HG02642 (cell line): ENCODE data around the gene ZBTB8A.
"Not testable (repeated sequence)": the region's sequence is repeated elsewhere in the genome, so short reads cannot be mapped to it uniquely, and the experiment has no call there.

Source experiments
- ATAC-seq: cut with Tn5 transposase; IDR thresholded peaks from one replicate; pipeline ENCODE4 v1.9.1; 2021; ENCODE audit warnings: mild to moderate bottlenecking; ENCODE audit not compliant: unreplicated experiment, poor library complexity

Gene ZBTB8A

DNA sequence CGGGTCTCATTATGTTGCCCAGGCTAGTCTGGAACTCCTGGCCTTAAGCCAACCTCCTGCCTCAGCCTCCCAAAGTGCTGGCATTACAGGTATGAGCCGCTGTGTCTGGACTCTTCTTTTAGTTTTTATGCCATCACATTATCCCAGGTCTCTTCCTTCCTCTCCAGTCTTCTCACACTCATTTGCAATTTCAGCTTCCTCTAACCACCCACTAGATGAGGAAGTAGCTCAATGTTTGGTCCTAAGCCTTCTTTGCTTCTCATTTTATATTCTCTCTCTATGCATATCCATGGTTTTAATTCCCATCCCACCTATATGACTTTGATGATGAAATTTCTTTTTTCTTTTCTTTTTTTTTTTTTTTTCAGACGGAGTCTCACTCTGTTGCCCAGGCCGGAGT lies 3.1 kb upstream of the ZBTB8A start:
- ATAC-seq, result no peak

DNA sequence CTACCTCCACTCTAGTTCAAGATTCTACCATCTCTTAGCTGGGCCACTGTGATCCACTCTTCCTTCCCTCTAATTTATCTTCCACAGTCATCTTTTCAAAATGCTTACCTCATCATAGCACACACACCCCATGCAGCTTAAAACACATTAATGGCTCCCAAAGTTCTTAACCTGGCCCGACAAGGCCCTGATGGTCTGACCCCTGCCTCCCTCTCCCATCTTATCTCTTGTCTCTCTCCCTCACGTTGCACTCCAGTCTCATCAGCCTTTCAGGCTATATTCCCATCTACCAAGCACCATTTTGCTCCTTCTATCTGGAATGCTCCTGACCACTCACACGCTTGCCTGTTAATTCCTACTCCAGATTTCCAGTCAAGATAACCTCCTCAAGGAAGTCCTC lies 2.5 kb upstream of the ZBTB8A start:
- ATAC-seq, result no peak

DNA sequence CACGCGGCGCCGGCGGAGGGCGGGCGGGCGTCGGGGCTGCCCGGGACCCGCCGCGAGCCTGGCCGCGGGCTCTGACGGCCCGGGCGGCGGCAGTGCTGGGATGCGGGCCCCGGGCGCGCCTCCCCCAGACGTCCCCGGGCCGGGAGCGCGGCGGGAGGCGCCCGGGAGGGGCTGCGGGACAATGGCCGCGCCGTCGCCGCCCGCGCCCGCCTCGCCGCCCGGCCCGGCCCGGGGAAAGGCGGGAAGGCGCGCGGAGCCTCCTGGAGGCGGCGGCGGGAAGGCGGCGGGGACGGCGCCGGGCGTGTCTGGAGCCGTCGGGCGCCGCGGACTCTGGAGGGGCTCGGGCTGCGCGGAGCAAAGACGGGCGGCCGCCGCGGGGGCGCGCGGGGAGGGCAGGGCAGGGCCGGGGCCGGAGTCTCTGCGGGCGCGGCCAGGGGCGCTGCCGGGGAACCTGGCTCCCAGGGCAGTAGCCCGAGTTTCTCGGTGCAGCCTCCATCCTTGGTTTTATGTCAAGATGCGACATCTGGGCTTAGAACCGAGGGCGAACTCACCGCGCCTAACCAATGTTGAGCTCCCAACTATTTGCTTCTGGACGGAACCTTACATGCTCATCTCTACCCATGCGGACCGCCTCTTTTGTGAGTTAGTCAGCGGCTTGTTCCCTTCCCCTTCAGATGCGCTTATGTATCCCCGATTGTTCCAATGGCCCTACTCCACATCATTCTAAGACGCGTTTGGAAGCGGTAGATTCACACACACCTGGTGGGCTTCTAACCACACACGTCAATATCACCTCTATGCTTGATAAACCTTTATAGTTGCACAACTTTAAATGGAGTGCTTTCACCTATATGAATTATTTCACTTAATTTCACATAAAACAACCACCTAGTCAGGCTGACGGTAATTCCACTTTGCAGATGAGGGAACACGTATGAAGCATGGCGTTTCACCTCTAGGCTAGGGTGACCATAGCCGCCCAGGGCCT lies 651 bp downstream of the ZBTB8A start:
- ATAC-seq, result no peak

DNA sequence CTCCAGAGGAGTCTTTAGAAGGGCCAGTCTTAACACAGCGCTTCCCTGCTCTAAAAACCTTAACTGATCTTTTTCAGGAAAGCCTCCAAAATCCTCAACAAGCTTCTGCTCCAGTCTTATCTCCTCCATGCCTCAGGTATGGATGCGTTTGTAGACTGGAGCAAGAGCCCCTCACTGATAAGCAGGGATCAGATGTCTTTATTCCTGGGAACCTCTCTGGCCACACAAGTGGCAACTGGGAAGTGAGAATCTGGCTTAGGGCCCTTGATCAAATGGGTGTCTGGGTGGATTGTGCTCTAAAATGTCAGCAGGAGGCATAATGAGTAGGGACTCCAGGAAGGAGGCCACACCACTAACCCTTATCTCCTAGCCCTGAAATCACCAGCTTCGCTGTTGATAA lies 1.4 kb downstream of the ZBTB8A start:
- ATAC-seq, result no peak

DNA sequence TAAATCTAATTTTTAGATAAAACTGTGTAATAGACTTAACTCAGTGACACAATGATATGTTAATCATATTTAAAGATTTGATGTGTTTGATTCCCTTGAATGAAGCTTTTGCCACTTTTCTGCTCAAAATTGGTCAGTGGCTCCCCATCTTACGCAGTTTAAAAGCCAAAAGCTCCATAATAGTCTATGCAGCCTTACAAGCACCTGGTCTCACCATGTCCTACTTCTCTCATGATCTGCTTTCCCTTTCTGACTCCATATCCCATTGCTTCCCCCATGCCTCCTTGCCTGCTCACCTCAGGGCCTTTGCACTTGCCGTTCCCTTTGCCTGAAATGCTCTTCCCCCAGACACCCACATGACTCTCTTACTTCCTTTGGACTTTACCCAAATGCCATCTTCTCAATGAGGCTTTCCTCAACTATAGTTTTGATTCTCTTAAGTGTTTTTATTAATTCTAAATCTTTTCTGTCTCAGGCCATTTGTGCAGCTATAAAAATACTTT lies 1.9 kb downstream of the ZBTB8A start:
- ATAC-seq, result no peak

DNA sequence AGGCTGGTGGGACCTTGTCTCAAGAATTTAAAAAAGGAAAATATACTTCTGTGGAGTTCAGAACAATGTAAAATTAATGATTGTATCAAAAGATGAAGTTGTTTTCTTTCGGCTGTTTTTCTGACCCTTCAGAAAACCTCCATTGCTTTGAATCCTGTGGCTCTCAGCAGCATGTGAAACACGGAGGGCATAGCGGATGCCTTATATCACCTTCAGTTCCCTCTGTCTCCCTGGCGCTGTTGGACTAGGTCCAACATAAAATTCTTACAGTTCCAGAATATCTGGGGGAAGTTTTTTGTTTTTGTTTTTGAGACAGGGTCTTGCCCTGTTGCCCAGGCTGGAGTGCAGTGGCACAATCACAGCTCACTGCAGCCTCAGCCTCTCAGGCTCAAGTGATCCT lies 7.4 kb downstream of the ZBTB8A start:
- ATAC-seq, result no peak

DNA sequence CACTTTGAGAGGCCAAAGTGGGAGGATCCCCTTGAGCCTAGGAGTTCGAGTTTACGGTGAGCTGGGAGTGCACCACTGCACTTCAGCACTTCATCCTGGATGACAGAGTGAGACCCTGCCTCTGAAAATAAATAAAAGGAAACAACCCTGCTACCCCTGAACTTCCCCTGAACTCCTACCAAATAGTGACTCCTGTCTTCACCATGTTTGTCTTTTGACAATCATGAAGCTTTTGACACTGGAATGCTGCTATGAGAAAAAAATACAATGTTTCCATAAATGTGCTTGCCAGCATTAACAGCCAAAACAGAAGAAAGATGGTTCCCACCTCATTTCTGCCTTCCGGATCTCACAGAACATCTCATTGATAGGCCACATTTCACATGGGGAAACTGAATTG lies 10.4 kb downstream of the ZBTB8A start:
- ATAC-seq, result no peak

DNA sequence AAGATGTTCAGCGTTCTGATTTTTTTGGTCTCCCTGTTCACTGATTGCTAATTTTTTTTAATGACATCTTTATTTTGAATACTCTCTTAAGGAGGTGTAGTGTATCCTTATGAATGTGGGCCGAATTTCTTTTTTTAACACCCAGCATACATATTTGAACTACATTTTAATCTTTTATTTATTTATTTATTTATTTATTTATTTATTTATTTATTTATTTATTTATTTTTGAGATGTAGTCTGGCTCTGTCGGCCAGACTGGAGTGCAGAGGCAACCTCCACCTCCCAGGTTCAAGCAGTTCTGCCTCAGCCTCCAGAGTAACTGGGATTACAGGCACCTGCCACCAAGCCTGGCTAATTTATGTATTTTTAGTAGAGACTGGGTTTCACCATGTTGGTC lies 15.1 kb downstream of the ZBTB8A start:
- ATAC-seq, result no peak

DNA sequence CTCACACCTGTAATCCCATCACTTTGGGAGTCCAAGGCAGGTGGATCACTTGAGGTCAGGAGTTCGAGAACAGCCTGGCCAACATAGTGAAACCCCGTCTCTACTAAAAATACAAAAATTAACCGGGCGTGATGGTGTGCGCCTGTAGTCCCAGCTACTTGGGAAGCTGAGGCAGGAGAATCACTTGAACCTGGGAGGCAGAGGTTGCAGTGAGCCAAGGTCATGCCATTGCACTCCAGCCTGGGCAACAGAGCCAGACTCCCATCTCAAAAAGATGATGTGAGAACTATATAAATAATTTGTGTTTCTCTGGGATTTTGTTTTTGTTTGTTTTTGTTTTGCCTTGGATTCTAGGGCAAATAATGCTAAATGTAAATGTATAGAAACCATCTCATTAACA lies 17.8 kb downstream of the ZBTB8A start:
- not testable (repeated sequence) for ATAC-seq

DNA sequence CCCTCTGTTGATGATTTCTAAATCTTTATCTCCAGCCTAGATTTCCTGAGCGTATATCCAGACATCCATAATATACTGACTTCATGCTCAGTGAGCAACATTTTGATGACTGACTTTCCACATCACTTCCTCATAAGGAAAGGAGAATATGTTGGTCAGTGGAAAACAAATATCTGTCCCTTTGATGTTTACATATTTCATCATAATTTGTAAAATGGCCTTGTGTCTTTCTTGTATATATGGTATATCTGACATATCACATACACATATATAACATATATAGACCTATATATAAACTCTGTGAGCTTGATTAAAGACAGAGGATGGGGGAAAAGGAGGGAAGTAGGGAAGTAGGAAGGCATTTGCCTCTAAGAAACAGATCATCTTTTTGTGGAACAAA lies 18.6 kb downstream of the ZBTB8A start:
- no peak for ATAC-seq

DNA sequence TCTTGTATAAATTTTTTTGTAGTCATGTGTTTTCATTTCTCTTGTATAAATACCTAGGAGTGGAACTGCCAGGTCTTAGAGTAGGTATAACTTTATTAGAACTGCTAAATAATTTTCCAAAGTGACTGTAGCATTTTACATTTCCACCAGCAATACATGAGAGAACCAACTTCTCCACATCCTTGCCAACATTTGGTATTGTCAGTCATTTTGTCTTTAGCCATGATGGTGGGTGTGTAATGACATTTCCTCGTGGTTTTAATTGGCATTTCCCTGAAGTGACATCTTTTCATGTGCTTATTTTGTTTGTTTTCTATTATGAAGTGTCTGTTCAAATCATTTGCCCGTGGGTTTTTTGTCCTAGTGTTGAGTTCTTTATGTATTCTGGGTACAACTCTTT lies 29.7 kb downstream of the ZBTB8A start:
- ATAC-seq, result no peak

DNA sequence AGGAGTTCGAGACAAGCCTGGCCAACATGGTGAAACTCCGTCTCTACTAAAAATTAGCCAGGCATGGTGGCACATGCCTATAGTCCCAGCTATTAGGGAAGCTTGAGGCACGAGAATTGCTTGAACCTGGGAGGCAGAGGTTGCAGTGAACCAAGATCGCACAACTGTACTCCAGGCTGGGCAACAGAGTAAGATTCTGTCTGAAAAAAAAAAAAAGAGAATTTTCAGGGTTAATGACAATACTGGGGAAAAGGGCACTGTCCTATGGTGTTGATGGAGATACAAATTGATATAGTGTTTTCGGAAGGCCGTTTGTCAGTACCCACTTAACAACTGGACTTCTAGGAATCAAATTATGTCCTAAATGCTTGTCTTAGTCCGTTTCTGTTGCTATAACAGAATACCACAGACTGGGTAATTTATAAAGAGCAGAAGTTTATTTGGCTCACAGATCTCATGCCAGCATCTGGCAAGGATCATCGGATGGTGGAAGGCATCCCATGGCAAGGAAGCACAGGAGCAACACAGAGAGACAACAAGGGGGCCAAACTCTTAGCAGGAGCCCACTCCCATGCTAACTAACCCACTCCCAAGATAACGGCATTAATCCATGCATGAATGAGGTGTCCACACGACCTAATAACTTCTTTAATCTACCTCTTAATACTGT lies 41.3 kb downstream of the ZBTB8A start:
- no peak for ATAC-seq

DNA sequence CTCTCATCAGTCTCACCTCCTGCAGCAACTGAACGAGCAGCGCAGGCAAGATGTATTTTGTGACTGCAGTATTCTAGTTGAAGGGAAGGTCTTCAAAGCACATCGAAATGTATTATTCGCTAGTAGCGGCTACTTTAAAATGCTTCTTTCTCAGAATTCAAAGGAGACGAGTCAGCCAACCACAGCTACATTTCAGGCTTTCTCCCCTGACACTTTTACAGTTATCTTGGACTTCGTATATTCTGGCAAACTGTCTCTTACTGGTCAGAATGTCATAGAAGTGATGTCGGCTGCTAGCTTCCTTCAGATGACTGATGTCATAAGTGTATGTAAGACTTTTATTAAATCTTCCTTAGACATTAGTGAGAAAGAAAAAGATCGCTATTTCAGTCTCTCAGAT lies 53.7 kb downstream of the ZBTB8A start:
- no peak for ATAC-seq

DNA sequence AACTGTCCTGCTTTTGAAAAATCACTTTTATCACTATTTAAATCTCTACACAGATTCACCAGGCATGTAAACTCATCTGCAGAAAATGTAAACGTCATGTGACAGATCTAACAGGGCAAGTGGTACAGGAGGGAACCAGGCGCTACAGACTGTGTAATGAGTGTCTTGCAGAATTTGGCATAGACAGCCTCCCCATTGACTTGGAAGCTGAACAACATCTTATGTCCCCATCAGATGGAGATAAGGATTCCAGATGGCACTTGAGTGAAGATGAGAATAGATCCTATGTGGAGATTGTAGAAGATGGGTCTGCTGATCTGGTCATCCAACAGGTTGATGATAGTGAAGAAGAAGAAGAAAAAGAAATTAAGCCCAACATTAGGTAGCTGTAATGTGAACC lies 60.8 kb downstream of the ZBTB8A start:
- ATAC-seq, result no peak

DNA sequence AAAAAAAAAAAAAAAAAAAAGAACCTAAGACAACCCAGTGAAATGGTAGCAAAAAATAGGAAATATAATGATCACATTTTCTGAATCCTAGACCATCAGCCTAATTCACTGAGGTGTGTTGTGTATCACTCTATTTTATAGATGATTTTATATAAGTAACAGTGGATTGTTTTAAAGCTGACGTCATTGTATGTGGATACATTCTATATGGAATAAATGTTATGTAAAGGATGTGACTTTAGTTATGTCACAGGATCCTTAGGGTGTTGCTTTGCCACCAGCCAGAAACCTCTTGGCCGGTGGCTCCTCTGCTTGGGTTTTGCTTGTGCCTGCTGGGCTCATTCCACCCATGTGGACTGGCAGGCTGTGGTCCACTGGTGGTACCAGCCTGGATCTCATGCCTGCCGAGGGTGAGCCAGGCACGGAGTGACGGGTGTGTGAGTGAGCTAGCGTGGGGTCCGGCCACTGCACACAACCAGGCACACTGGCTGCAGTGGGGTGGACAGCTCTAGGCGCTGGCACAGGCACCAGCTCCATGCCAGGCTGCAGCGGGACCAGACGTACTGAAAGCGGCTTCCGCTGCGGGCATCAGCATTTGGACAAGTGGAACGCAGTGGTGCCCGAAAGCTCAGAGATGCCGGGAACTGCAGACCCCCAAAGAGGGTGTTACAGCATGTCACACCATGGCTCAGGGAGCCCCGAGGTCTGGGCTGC lies 66.6 kb downstream of the ZBTB8A start:
- no peak for ATAC-seq

DNA sequence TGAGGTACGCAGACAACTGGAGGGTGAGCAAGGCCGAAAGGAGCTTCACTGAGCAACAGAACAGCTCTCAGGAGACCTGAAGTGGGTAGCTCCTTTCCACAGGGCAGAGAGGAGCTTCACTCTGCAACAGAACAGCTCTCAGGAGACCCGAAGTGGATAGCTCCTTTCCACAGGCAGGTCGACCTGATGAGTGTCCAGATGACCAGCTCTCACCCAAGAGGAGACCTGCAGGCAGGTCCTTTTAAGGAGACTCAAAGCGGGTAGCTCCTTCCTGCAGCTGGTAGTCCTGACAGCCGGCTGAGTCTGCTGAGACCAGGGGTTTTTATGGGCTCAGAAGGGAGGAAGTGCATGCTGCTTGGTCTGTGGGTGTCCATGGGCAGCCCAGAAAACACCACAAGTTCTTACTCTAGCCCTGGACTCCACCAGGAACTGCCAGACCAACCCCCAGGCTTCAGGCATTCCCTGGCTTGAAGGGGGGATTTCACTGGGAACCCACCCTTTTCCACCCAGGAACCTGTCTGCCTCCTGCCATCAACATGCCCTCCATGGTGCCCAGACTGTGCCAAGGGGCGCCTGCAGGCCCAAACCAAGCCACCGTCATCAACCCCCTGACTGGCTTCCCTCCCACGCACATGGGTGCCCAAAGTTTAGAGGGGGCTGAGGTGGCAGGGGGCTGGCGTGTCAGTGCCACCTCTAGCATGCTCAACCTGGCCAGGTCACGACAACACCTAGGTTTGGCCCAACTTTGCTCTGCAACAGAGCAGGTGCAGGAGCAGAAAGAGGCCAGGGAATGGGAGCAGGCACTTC lies 67.5 kb downstream of the ZBTB8A start:
- no peak for ATAC-seq

DNA sequence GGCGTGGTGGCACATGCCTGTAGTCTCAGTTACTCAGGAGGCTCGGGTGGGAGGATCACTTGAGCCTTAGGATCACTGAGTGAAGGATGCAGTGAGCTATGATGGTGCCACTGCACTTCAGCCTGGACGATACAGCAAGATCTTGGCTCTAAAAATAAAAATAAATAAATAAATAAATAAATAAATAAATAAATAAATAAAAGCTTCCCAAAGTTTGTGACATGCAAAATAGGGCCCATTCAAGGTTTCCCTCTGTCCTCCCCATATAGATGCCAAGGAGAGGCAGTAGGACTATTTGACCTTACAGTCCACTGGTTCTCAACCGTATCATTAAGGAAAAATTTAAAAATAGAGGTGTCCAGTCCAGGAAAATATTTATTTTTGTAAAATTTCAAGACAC lies 70.0 kb downstream of the ZBTB8A start:
- no peak for ATAC-seq

DNA sequence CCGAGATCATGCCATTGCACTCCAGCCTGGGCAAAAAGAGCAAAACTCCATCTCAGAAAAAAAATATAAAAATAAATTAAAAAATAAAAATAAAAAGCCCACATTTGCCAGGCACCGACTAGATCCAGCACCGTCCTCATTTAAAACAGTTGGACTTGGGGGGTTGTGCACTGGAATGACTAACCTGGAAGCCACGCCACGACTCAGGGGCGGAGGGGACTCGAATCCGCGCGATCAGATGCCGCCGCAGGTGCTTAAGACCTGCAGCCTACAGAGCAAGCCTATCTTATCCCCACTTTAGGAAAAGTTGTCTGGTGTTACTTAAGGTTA lies 72.6 kb downstream of the ZBTB8A start:
- no peak for ATAC-seq

DNA sequence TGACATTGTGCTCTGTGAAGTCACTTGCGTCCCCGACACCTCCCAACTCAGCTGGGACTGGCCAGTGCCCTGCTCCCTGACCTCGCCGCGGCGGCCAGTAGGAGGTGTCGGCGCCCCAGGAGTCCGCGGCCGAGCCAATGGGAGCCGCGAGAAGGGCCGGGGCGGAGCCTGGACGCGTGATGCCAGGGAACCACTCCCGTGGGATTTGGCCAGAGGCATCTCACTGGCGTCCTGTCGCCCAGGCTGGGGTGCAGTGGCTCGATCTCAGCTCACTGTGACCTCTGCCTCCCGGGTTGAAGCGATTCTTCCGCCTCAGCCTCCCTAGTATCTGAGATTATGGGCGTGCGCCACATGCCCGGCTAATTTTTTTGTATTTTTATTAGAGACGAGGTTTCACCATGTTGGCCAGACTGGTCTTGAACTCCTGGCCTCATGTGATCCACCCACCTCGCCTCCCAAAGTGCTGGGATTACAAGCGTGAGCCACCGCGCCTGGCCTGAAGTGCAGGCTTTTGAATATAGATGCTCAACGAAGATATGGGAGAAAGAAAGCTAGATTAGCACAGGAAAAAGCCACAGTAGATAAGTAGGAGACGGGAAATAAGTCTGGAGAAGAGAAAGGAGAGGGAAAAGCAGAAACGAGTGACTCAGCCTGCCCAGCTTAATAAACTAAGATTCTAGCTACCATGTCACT lies 73.1 kb downstream of the ZBTB8A start:
- ATAC-seq, result peak; percentile 92

DNA sequence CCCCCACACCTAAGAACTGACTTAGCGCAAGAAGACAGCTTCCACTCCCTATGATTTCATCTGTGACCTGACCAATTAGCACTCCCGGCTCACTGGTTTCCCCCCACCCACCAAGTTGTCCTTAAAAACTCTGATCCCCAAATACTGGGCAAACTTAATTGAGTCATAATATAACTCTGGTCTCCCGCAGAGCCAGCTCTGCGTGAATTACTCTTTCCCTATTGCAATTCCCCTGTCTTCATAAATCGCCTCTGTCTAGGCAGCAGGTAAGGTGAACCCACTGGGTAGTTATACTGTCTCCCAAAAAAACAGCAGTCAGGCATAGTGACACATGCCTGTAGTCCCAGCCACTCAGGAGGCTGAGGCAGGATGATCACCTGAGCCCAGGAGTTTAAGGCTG lies 74.2 kb downstream of the ZBTB8A start:
- ATAC-seq, result no peak
